K562 (cell line): Measurements from ENCODE around the gene OR13J1. TPM values are rescaled to one million over a fixed set of nuclear protein-coding genes. Genes with fewer than 3 reads are reported as not detected.

Experiments used
- ATAC-seq: fragments of 200-7000 bp; cut with Tn5 transposase; 3 replicates; pipeline ENCODE4 v1.9.1; 2020; ENCODE audit warnings: moderate library complexity
- BruUV-seq: library from RNA; stranded (reverse); fragments of 400-500 nt; replicated peaks from 2 replicates; lab custom pipeline; 2021; lab: Mats Ljungman, UMichigan
- CTCF ChIA-PET: fragments of 300-600 bp; formaldehyde crosslinking; extraction: SDS; loops from one replicate; lab custom pipeline; 2021; ENCODE audit warnings: low intra/inter-chr PET ratio; lab: Yijun Ruan, JAX
- POLR2A ChIA-PET: fragments of 300-600, 350-650 bp; sonication (Branson Sonifier 250); formaldehyde crosslinking; extraction: SDS; loops from one replicate; lab custom pipeline; 2021; ENCODE audit warnings: antibody characterized with exemption, inconsistent platforms; lab: Yijun Ruan, JAX
- DNase-seq, 4 experiments: peaks; one replicate each; pipeline versions ENCODE4 v3.0.0 to v3.0.0-alpha.2; 2011 to 2018; ENCODE audit warnings: low spot score in 3 of 4, mixed read lengths in 3 of 4; ENCODE audit errors: extremely low read depth in 1 of 4
- FAIRE-seq: peaks from 2 replicates; lab custom pipeline; 2011; peaks lifted over from hg19 to GRCh38; lab: Jason Lieb, UNC
- H2AFZ ChIP-seq: 2 replicates; pipeline ENCODE4 v1.6.0; 2011; ENCODE audit warnings: low read depth, low read length, control low read depth, inconsistent platforms
- H3K27ac ChIP-seq: fragments of 200-600 bp; 3 replicates; pipeline ENCODE4 v1.8.0; 2011; ENCODE audit warnings: low read depth, mild to moderate bottlenecking, control low read depth, inconsistent platforms, low read length, moderate library complexity, mixed read lengths; ENCODE audit errors: extremely low read depth
- H3K27me3 ChIP-seq, 2 experiments: fragments of 300-600 bp in 1 of 2; 2 replicates in 1 of 2; 3 replicates in 1 of 2; pipeline versions ENCODE4 v1.6.0 to v1.8.0; 2011; ENCODE audit warnings: inconsistent platforms in 2 of 2, low read length in 2 of 2, mild to moderate bottlenecking in 1 of 2, mixed read lengths in 1 of 2, moderate library complexity in 1 of 2; ENCODE audit not compliant: control insufficient read depth in 2 of 2, insufficient read depth in 2 of 2
- H3K36me3 ChIP-seq: fragments of 300-600 bp; 3 replicates; pipeline ENCODE4 v1.8.0; 2011; ENCODE audit warnings: mild to moderate bottlenecking, low read length, inconsistent platforms; ENCODE audit not compliant: control insufficient read depth, insufficient read depth
- H3K4me1 ChIP-seq, 2 experiments: fragments of 200-600 bp in 1 of 2; replicated peaks in 1 of 2; 2 replicates in 1 of 2; 3 replicates in 1 of 2; pipeline versions ENCODE4 v1.5.1 to v1.8.0; 2011; ENCODE audit warnings: inconsistent platforms in 2 of 2, low read length in 2 of 2, mild to moderate bottlenecking in 1 of 2, mixed read lengths in 1 of 2, moderate library complexity in 1 of 2; ENCODE audit not compliant: control insufficient read depth in 2 of 2, insufficient read depth in 2 of 2
- H3K4me2 ChIP-seq: 2 replicates; pipeline ENCODE4 v1.6.1; 2011; ENCODE audit warnings: low read length, control low read depth, inconsistent platforms, mixed read lengths; ENCODE audit not compliant: insufficient read depth
- H3K4me3 ChIP-seq: fragments of 200-600 bp; sonication (generic), shearing (Covaris generic); 2 replicates; pipeline ENCODE4 v1.5.1; 2016; ENCODE audit warnings: control low read depth, inconsistent platforms
- H3K79me2 ChIP-seq: fragments of 200-600 bp; 3 replicates; pipeline ENCODE4 v1.8.0; 2011; ENCODE audit warnings: low read length, inconsistent platforms; ENCODE audit not compliant: control insufficient read depth, insufficient read depth
- H3K9ac ChIP-seq, 2 experiments: 2 replicates each; pipeline versions ENCODE4 v1.6.0 to v1.6.1; 2011; ENCODE audit warnings: low read depth in 2 of 2, low read length in 2 of 2, control low read depth in 1 of 2, inconsistent platforms in 1 of 2, mild to moderate bottlenecking in 1 of 2, mixed read lengths in 1 of 2; ENCODE audit not compliant: insufficient read depth in 1 of 2
- H3K9me1 ChIP-seq: one replicate; pipeline ENCODE4 v1.6.0; 2011; ENCODE audit warnings: inconsistent platforms, mild to moderate bottlenecking, low read length, moderate library complexity; ENCODE audit not compliant: control insufficient read depth, insufficient read depth
- H3K9me3 ChIP-seq: replicated peaks from 2 replicates; pipeline ENCODE4 v1.5.1; 2011; ENCODE audit warnings: low read depth, low read length, inconsistent platforms; ENCODE audit not compliant: control insufficient read depth, insufficient read depth
- H4K20me1 ChIP-seq: replicated peaks from 2 replicates; pipeline ENCODE4 v1.6.1; 2011; ENCODE audit warnings: low read length, inconsistent platforms, mixed read lengths; ENCODE audit not compliant: control insufficient read depth, insufficient read depth
- CHAMP1 ChIP-seq: fragments of 450-650 bp; IDR thresholded peaks from 2 replicates; pipeline ENCODE4 v1.6.1; 2016; ENCODE audit warnings: mild to moderate bottlenecking
- CREM ChIP-seq: IDR thresholded peaks from 2 replicates; pipeline ENCODE4 v1.6.1; 2014; ENCODE audit warnings: antibody characterized with exemption, low read depth
- HDAC1 ChIP-seq, 2 experiments: fragments of 450-650 bp; IDR thresholded peaks; 2 replicates each; pipeline ENCODE4 v1.6.1; 2016 to 2017; ENCODE audit warnings: inconsistent platforms in 1 of 2, mild to moderate bottlenecking in 1 of 2, moderate library complexity in 1 of 2
- HDAC3 ChIP-seq: fragments of 450-650 bp; IDR thresholded peaks from 2 replicates; pipeline ENCODE4 v1.6.1; 2018; ENCODE audit warnings: borderline replicate concordance, mild to moderate bottlenecking, moderate library complexity; ENCODE audit not compliant: partially characterized antibody
- MAZ ChIP-seq, 2 experiments: fragments of 450-650 bp in 1 of 2; sonication (generic) in 1 of 2; formaldehyde crosslinking; IDR thresholded peaks in 1 of 2; conservative IDR thresholded peaks in 1 of 2; 2 replicates each; pipeline versions ENCODE4 v1.4.0 to v1.5.0; 2020; ENCODE audit warnings: mild to moderate bottlenecking in 1 of 2, missing genetic modification reagents in 1 of 2
- MTA1 ChIP-seq: fragments of 450-650 bp; IDR thresholded peaks from 2 replicates; pipeline ENCODE4 v1.6.1; 2017; ENCODE audit warnings: borderline replicate concordance
- MXI1 ChIP-seq: IDR thresholded peaks from 2 replicates; pipeline ENCODE4 v1.6.1; 2011; ENCODE audit warnings: low read depth, mild to moderate bottlenecking, improper control_type of control experiment, low read length
- NFE2L1 ChIP-seq: fragments of 450-650 bp; IDR thresholded peaks from 2 replicates; pipeline ENCODE4 v1.6.1; 2016; ENCODE audit warnings: missing genetic modification characterization, low read depth, mild to moderate bottlenecking, missing compliant biosample characterization, moderate library complexity, borderline replicate concordance
- POLR2A ChIP-seq: fragments of 450-650 bp; conservative IDR thresholded peaks from 2 replicates; pipeline ENCODE4 v1.6.1; 2016
- PTRF ChIP-seq: fragments of 450-650 bp; IDR thresholded peaks from 2 replicates; pipeline ENCODE4 v1.6.1; 2016; ENCODE audit warnings: mild to moderate bottlenecking, missing genetic modification characterization, missing compliant biosample characterization
- RFX1 ChIP-seq: fragments of 450-650 bp; IDR thresholded peaks from 2 replicates; pipeline ENCODE4 v1.6.1; 2016; ENCODE audit warnings: mild to moderate bottlenecking, moderate library complexity
- RFX7 ChIP-seq: fragments of 250-450 bp; sonication (Bioruptor Pico); IDR thresholded peaks from 2 replicates; pipeline ENCODE4 v1.5.1; 2021; ENCODE audit warnings: mild to moderate bottlenecking
- SNRNP70 ChIP-seq: fragments of 200-400 bp; formaldehyde crosslinking; optimal IDR thresholded peaks from 2 replicates; pipeline ENCODE3; 2017; ENCODE audit warnings: low read depth, low read length
- STAG1 ChIP-seq: sonication (generic); formaldehyde crosslinking; IDR thresholded peaks from 2 replicates; pipeline ENCODE4 v1.5.0; 2020; ENCODE audit warnings: missing genetic modification reagents, borderline replicate concordance
- U2AF1 ChIP-seq: fragments of 200-400 bp; formaldehyde crosslinking; optimal IDR thresholded peaks from 2 replicates; pipeline ENCODE3; 2017; ENCODE audit warnings: mild to moderate bottlenecking, low read depth, low read length, moderate library complexity
- ZEB2 ChIP-seq: fragments of 450-650 bp; IDR thresholded peaks from 2 replicates; pipeline ENCODE4 v1.6.1; 2016
- ZNF347 ChIP-seq: fragments of 450-650 bp; formaldehyde crosslinking; IDR thresholded peaks from 2 replicates; pipeline ENCODE4 v1.4.0; 2020; ENCODE audit warnings: low read depth, mild to moderate bottlenecking, moderate library complexity
- ZNF395 ChIP-seq: fragments of 200-800 bp; sonication (Bioruptor generic); IDR thresholded peaks from 2 replicates; pipeline ENCODE4 v1.6.1; 2017; ENCODE audit warnings: missing genetic modification characterization, missing compliant biosample characterization
- ZNF431 ChIP-seq: sonication (generic); formaldehyde crosslinking; IDR thresholded peaks from 2 replicates; pipeline ENCODE4 v1.8.0; 2022; ENCODE audit warnings: mild to moderate bottlenecking, missing genetic modification reagents
- ZNF696 ChIP-seq: fragments of 250-450 bp; sonication (Bioruptor Pico); conservative IDR thresholded peaks from 2 replicates; pipeline ENCODE4 v1.4.0; 2020; ENCODE audit warnings: mild to moderate bottlenecking, moderate library complexity
- ZNF76 ChIP-seq: fragments of 250-450 bp; sonication (Bioruptor Pico); IDR thresholded peaks from 2 replicates; pipeline ENCODE4 v1.4.0; 2020; ENCODE audit warnings: mild to moderate bottlenecking, moderate library complexity, borderline replicate concordance
- WGBS: fragments of 100-300 bp; shearing (Covaris generic); methylation state at CpG from one replicate; pipeline ENCODE4 v1.1.6; 2016; ENCODE audit warnings: low coverage, mixed read lengths; ENCODE audit not compliant: insufficient coverage; ENCODE audit errors: missing lambda C conversion rate; 5-methylcytosine and 5-hydroxymethylcytosine counted together
- in situ Hi-C: fragments of 300-500 bp; cut with MboI; formaldehyde crosslinking; loops from 4 replicates; pipeline ENCODE4 v1.15.0; 2018; ENCODE audit warnings: inconsistent platforms, mixed read lengths
- intact Hi-C: fragments of 100-400 bp; cut with micrococcal nuclease; formaldehyde crosslinking; loops from 2 replicates; pipeline ENCODE4 v1.14.2; 2022
- polyA plus RNA-seq, 8 experiments: library from polyadenylated mRNA; depleted of rRNA in 4 of 8; stranded (reverse) in 5 of 8; unstranded in 3 of 8; fragments of >200 nt; fragmentation: Nextera tagmentation in 2 of 8; fragmentation: Illumina TruSeq in 1 of 8; extraction: Ambion mirVana in 2 of 8; extraction: Trizol in 1 of 8; gene quantifications; 2 replicates each; pipeline versions ENCODE4 v1.2.1 to v1.2.3, GENCODE V29; 2011 to 2014; ENCODE audit warnings: inconsistent platforms in 1 of 8, missing spikeins in 1 of 8
- total RNA-seq, 7 experiments: library from RNA; depleted of rRNA in 6 of 7; stranded (reverse); fragments of >200 nt in 6 of 7; fragmentation: Illumina TruSeq in 2 of 7; extraction: Trizol in 2 of 7; gene quantifications; 2 replicates each; pipeline versions ENCODE4 v1.2.1 to v1.2.3, GENCODE V29; 2011 to 2021; ENCODE audit warnings: low replicate concordance in 1 of 7

Gene OR13J1
- total and polyA plus RNA-seq, 9 of the 15 experiments (the other 6 are each of a cell fraction or from before 2014, with no cell fraction given), result not detected

GRCh38 chr9:35828716-35829083, 41.5 kb downstream of the OR13J1 start, which contains the start of gene FAM221B (continued):
- TF ChIP-seq ZNF431 (CRISPR knock-in tag) (no peak), POLR2A (peak; percentile 39; the same call in 1 of the 2 replicates), MXI1 (no peak), ZNF395 (no peak), RFX1 (peak; percentile 86), MAZ (CRISPR knock-in tag; conservative IDR thresholded peaks at IDR 0.05 in 1 of 2, IDR thresholded peaks at IDR 0.05 in 1 of 2) (no peak)

DNA sequence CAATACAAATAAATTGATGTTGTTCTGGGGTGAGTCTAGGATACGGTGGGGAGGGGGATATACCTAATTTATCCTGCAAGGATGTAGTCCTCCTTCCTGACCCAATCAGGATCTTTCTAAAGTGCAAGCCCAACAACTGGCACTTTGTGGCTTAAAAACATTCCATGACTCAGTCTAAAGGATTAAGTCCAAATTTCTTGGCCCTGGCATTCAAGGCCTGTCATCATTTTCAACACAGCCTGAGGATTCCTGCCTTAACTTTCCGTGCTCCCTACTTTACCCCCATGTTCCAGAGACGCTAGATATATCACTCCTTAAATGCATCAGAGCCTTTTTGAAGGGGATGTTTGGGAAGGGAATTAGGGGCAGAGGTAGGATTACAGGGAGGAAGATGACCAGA, 42.7 kb downstream of the OR13J1 start:
- Histone ChIP-seq H3K36me3 (no peaks in the 10 kb centered on the region), H4K20me1 (no peaks in the 10 kb centered on the region), H3K4me3 (no peak overlapping the region)
- in situ Hi-C loops, result no loop called here
- CTCF ChIA-PET, result interaction anchor here (2.4 kb wide), 1 partner anchor 54 kb away, joined by 19 read pairs; no protein-coding TSS in a partner anchor
- no peak for DNase-seq
- TF ChIP-seq ZEB2 (no peak), U2AF1 (no peak), CREM (no peak), SNRNP70 (no peak), NFE2L1 (tag) (no peak), MTA1 (no peak), ZNF347 (CRISPR knock-in tag) (no peak), CHAMP1 (no peak), HDAC1 (IDR thresholded peaks at IDR 0.05) (no peak), HDAC3 (no peak), PTRF (tag) (no peak), RFX7 (no peak), STAG1 (CRISPR knock-in tag) (no peak), ZNF76 (CRISPR knock-in tag) (no peak), ZNF696 (CRISPR knock-in tag) (no peak)
- TF ChIP-seq, all 486 proteins: peak for 0
- Histone ChIP-seq H3K4me2 (no peak overlapping the region), H3K27ac (no peak overlapping the region), H3K4me1 (peaks cover 0 to 12% of the 10 kb centered on the region in 2 experiments; a peak in 3 of 5 replicates), H3K79me2 (no peaks in the 10 kb centered on the region), H3K9me3 (no peaks in the 10 kb centered on the region), H3K27me3 (no peaks in the 10 kb centered on the region), H3K9ac (no peak overlapping the region), H2AFZ (no peak overlapping the region), H3K9me1 (no peaks in the 10 kb centered on the region)
- WGBS, result 31% methylated on average over 3 of the region's 3 CpGs
- no TSS peak for BruUV-seq
- intact Hi-C loops, result loop anchor here (2.0 kb wide), 1 partner anchor 55 kb away; no protein-coding TSS in a partner anchor
- POLR2A ChIA-PET, result no interaction called here
- FAIRE-seq, result no peak
- ATAC-seq, result no peak
